M059J (cell line): ENCODE results near the gene TAS2R13. TPM values are rescaled to one million over a fixed set of nuclear protein-coding genes. Genes with fewer than 3 reads are reported as not detected.

Source experiments
- DNase-seq: peaks from one replicate; pipeline ENCODE4 v3.0.0-alpha.2; 2012; ENCODE audit warnings: low read depth
- total RNA-seq: library from RNA; depleted of rRNA; stranded (reverse); fragments of >200 nt; shearing (Covaris generic); gene quantifications from 2 replicates; pipeline ENCODE4 v1.2.3, GENCODE V29; 2014; rRNA removed

TAS2R13 gene
- total RNA-seq = not detected in 2 replicates

DNA sequence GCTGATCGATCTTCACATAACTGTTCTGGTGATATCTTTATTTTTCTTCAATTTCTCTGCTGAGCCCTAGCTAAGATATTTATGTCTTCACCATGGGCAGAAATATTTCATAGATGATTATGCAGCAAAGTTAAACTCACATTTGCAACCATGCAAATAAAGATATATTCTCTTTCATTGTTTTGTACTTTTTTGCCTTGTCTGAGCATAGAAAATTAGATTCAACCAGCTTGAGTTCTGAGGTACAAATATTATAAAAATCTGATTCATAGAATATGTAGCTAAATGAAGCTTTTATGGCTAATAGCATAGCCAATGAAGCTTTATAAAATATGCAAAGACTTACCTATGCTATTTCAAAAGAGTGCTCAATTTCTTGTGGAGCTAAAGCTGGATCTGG lies at the start of gene TAS2R13:
Gene TAS2R13, minus strand, starts transcription at position 101 of the 400 bp plus-strand sequence. CDS start 264 bp downstream, outside the sequence.
- DNase-seq = no peak

DNA sequence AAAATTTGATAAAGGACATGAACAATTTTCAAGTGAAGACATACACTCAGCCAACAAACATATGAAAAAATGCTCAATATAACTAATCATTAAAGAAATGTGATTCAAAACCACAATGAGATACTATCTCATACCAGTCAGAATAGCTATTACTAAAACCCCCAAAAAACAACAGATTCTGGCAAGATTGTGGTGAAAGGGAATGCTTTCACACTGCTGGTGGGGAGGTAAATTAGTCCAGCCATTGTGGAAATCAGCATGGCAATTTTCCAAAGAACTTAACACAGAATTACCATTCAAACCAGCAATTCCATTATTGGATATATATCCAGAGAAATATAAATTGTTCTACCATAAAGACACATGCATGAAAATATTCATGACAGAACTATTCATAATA lies 48.4 kb upstream of the TAS2R13 start:
- peak; percentile 59 for DNase-seq

DNA sequence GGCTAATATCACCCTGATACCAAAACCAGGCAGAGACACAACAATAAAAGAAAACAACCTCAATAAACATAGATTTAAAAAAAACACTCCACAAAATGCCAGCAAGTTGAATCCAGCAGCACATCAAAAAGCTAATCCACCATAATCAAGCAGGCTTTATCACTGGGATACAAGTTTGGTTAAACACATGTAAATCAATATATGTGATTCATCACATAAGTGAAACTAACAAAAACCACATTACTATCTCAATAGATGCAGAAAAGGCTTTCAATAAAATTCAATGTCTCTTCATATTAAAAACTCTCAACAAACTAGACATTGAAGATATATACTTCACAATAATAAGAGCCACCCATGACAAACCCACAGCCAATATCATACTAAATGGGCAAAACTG lies 46.7 kb upstream of the TAS2R13 start:
- DNase-seq = no peak

DNA sequence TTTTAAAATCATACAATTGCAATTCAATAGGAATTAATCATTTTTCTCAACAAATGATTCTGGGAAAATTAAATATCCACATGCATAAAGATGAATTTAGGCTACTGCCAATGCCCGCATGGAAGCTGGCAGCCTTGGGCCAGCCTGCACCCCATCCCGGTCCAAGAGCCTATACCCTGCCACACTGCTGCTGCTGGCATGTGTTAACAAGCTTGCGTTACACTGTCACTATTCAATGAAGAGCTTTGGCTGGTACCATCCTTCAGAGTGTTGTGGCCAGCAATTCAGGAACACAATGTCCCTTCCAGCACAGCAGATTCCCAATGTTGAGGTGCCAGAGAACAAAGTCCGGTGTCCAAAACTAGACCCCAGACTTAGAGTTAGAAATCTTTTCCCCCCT lies 43.3 kb upstream of the TAS2R13 start:
- DNase-seq = no peak

DNA sequence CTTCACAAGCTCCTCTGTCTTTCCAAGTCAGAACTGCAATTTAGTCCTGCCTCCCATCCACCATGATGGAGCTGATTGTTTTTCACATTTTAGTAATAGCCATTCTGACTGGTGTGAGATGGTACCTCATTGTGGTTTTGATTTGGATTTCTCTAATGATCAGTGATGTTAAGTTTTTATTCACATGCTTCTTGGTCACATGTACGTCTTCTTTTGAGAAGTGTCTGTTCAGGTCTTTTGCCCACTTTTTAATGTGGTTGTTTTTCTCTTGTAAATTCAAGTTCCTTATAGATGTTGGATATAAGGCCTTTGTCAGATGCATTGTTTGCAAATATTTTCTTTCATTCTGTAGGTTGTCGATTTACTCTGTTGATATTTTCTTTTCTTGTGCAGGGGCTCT lies 33.8 kb upstream of the TAS2R13 start:
- no peak for DNase-seq

DNA sequence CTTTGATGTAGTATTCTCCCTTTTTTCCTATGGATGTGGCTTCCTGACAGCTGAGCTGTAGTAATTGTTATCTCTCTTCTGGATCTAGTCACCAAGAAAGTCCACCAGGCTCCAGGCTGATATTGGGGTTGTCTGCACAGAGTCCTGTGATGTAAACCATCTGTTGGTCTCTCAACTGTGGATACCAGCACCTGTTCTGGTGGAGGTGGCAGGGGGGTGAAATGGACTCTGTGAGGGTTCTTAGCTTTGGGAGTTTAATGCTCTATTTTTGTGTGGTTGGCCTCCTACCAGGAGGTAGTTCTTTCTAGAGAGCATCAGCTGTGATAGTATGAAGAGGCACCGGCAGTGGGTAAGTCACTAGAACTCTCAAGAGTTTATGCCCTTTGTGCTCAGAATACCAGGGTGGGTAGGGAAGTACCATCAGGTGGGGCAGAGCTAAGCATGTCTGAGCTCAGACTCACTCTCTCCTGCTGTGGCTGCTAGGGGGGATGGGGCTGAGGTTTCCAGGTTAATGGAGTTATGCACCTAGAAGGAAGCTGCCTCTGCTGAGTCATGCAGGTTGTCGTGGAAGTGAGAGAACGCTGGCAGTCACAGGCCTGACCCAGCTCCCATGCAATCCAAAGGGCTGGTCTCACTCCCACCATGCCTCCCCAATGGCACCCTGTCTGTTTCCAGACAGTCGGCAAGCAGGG lies 32.7 kb upstream of the TAS2R13 start:
- peak; percentile 82 for DNase-seq

GRCh38 chr12:10941369-10941768 lies 32.0 kb upstream of the TAS2R13 start:
- DNase-seq = no peak

DNA sequence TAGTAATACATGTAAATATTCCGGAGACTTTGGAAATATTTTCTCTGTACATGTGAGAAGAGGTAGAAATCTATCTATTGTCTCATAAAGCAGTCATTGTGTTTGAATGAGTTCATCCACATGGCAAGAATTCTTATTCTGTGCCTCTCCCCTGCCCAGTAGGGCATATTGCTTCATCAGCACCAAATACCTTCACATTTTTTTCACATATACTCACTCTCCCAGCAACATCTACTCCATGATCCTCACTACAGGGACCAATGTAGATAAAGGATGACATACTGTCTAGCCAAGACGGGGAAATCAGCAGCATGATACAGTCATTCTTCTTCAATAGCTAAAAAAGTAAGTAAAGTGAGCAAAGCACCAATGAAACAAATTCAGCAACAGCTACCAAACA lies 31.0 kb upstream of the TAS2R13 start:
- DNase-seq = peak; percentile 60

- DNase-seq = no peak
Observed at GRCh38 chr12:10939163-10939562, 29.8 kb upstream of the TAS2R13 start, which contains the start of gene TAS2R14. Gene TAS2R14, minus strand, starts transcription at chr12:10939263. Its CDS starts 56 bp downstream, at chr12:10939207.

DNA sequence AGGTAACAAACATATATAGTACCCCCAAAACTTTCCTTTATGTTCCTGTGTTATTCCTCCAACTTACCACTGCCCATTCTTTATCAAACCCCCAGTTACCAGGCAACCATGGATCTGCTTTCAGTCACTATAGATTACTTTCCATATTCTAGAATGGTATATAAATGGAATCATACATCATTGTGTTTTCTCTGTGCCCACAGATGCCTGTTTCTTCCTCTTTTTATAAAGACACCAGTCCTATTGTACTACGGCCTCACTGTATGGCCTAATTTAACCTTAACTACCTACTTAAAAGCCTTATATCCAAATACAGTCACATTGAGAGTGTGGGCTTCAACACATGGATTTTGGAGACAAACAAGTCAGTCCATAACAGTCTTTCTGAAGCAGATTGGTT lies 27.1 kb upstream of the TAS2R13 start:
- no peak for DNase-seq

DNA sequence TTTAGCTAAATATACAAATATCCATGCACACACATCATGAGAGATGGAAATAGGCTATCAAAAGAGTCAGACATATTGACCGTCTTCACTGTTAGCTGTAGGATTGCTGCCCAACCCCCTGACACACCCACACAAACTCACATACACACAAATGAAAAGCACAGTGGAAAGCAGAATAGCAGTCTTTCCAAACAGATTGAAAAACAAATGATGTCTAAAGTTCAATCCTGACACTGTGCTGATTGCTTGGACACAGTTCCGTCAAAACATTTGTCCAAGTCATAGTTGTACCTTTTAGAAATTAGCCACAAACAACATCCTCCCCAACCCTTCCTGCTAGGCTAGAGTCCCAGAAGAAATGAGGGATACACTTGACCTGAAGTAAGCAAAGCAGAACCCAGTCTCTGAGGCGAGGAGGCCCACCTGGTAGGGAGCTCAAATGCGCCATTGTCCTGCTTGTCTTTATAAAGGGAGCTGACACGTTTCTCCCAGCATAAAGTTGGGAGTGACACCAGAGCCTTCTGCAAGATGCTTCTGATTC lies 19.5 kb upstream of the TAS2R13 start, which contains the start of gene PRH2:
Gene PRH2, plus strand, starts transcription at position 491 of the 541 bp plus-strand sequence. Its CDS starts 38 bp downstream, at position 529.
- no peak for DNase-seq

- no peak for DNase-seq
Observed at GRCh38 chr12:10926269-10926668, 16.9 kb upstream of the TAS2R13 start.

DNA sequence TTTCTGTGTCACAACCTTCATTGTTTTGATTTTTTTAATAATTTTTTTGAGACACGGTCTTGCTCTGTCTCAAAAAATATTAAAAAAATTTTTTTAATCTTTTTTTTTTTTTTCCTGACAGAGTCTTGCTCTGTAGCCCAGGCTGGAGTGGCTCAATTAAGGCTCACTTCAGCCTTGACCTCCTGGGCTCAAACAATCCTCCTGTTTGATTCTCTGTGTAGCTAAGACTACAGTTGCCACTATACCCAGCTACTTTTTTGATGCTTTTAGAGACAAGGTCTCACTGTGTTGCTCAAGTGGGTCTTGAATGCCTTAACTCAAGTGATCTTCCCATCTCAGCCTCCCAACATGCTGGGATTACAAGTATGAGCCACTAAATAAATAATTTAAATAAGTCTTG lies 10.4 kb upstream of the TAS2R13 start:
- no peak for DNase-seq

GRCh38 chr12:10910380-10910779 lies 1.0 kb upstream of the TAS2R13 start:
- DNase-seq = no peak

DNA sequence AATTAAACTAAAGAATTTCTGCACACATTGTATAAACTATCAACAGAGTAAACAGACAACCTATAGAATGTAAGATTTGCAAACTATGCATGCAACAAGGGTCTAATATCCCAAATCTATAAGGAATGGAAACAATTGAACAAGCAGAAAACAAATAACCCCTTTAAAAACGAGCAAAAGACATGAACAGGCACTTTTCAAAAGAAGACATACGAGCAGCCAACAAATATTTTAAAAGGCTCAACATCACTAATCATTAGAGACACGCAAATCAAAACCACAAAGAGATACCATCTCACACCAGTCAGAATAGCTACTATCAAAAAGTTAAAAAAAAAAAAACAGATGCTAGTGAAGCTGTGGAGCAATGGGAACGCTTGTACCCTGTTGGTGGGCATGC lies 4.7 kb downstream of the TAS2R13 start:
- no peak for DNase-seq

DNA sequence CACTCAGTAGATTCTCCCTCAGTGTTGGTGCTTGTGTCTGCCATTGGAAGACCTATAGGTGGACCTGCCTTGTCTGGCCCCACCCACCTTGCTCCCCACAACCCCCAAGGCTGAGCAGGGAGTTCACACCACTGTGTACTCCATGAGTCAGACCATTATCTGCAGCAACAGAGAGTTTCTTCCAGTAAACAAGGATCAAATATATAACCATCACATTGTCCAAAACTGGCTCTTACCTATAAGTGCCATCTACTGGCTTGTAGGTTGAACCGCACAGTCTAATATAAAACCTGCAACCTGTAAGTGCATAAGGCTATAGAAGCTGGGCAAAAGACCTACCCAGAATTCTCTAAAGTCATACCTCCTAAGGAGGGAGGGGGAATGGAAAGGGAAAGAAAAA lies 7.9 kb downstream of the TAS2R13 start:
- DNase-seq = peak; percentile 3

GRCh38 chr12:10900972-10901371 lies 8.4 kb downstream of the TAS2R13 start:
- no peak for DNase-seq

GRCh38 chr12:10900530-10900929 lies 8.8 kb downstream of the TAS2R13 start:
- no peak for DNase-seq

- no peak for DNase-seq
Observed at GRCh38 chr12:10896854-10897253, 12.5 kb downstream of the TAS2R13 start.

DNA sequence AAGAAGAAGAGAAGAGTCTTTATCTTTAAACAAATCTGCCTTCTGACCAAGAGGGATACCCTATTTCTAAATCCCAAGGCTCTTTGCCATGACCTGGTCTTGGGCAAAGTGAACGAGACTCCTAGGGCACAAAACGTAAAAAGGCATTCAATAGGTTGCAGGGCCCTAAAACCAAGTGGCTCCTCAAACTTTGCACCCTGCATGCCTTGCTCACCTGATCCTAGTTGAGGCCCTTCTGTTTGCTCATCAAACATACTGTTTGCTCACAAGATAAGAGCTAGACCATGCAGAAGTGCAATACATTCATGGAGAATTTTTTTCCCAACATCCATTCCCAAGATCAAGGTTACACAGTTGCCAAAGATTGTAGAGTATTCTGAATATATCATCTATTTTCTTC lies 17.4 kb downstream of the TAS2R13 start:
- DNase-seq = no peak

DNA sequence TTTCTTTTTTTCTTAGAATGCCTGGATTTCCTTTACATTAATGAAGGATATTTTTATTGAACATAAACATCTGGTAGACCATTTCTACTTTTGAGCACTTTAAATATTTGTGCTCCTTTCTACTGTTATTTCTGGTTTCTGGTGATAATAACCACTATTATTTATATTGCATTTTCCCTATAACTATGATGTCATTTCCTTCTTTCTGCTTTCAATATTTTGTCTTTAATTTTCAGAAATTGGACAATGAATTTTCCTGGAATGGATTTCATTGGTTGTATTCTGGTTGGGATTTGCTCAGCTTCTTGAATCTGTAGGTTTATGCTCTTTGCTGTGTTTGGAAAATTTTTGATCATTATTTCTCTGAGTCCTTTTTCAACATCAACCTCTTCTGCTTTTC lies 20.1 kb downstream of the TAS2R13 start:
- DNase-seq = no peak

- no peak for DNase-seq
Observed at GRCh38 chr12:10884086-10884725, 25.2 kb downstream of the TAS2R13 start, which contains the start of gene PRH1. Gene PRH1, minus strand, starts transcription at chr12:10884255. Its CDS starts 38 bp downstream, at chr12:10884217.

DNA sequence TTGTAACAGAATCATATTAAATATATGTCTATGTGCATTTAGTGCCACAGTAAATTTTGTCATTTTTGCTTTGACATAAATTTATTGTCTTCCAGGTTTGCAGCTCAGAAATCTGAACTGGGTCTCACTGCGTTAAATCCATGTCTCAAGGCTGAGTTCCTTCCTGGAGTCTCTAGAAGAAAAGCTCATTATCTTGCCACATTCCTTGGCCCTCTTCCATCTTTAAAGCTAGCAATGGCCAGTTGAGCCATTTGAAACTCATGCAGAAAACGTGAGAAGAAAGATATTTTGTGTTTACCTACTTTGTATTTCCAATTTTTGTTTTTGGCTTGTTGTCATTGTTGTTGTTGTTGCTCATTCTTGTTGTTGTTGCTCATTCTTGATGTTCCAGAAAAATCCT lies 36.0 kb downstream of the TAS2R13 start:
- peak; percentile 47 for DNase-seq
